Measurements from ENCODE around the gene FAM149A. TPM values are rescaled to one million over a fixed set of nuclear protein-coding genes. Genes with fewer than 3 reads are reported as not detected.

Gene FAM149A
- total RNA-seq, 1 experiment from 2014 or later: 6.6 TPM

GRCh38 chr4:186128842-186129241, 24.3 kb downstream of the FAM149A start:
- peaks cover 12% of the 10 kb centered on the region for H3K4me1 Mint-ChIP-seq (ENCODE audit: low read depth, unreplicated experiment)
- DNase-seq: no peak
- no peaks in the 10 kb centered on the region for H3K27me3 Mint-ChIP-seq (ENCODE audit: insufficient read depth, unreplicated experiment)
- intact Hi-C loops (cut with micrococcal nuclease; ENCODE audit: unreplicated experiment): no loop called here
- peaks cover 21% of the 10 kb centered on the region for H3K4me1 ChIP-seq
- BruUV-seq (replicated peaks): no TSS peak
- no peaks in the 10 kb centered on the region for H3K36me3 Mint-ChIP-seq (ENCODE audit: insufficient read depth, unreplicated experiment)
- H3K4me3 Mint-ChIP-seq (ENCODE audit: unreplicated experiment): no peak overlapping the region
- CTCF ChIA-PET: no interaction called here
- no peak for TF ChIP-seq CTCF (IDR thresholded peaks at IDR 0.05; ENCODE audit: insufficient read depth in 1 of 2, low read depth in 1 of 2, low read length in 1 of 2, severe bottlenecking in 1 of 2, unreplicated experiment in 1 of 2)
- POLR2A ChIA-PET: no interaction called here
- no peaks in the 10 kb centered on the region for H3K27me3 ChIP-seq (replicated peaks; ENCODE audit: control insufficient read depth, insufficient read depth, low read length)
- H3K36me3 ChIP-seq (ENCODE audit: control insufficient read depth, insufficient read depth, low read length): no peaks in the 10 kb centered on the region
- no peaks in the 10 kb centered on the region for H3K9me3 ChIP-seq
- H3K9me3 Mint-ChIP-seq (ENCODE audit: unreplicated experiment): no peaks in the 10 kb centered on the region
- no peak overlapping the region for H3K4me3 ChIP-seq (ENCODE audit: low read depth, low read length)
- H3K27ac Mint-ChIP-seq (ENCODE audit: unreplicated experiment): no peak overlapping the region

GRCh38 chr4:186131935-186132334, 27.4 kb downstream of the FAM149A start:
- no TSS peak for BruUV-seq (replicated peaks)
- peak overlapping the region; percentile 62 for H3K4me3 Mint-ChIP-seq (ENCODE audit: unreplicated experiment)
- no peaks in the 10 kb centered on the region for H3K36me3 ChIP-seq (ENCODE audit: control insufficient read depth, insufficient read depth, low read length)
- H3K27me3 Mint-ChIP-seq (ENCODE audit: insufficient read depth, unreplicated experiment): no peaks in the 10 kb centered on the region
- ChIA-PET CTCF (interaction anchor here (1.4 kb wide), 1 partner anchor 64 kb away, joined by 12 read pairs; the partner anchor contains the start of gene TLR3), POLR2A (no interaction called here)
- H3K9me3 ChIP-seq: no peaks in the 10 kb centered on the region
- no peak for TF ChIP-seq CTCF (IDR thresholded peaks at IDR 0.05; ENCODE audit: insufficient read depth in 1 of 2, low read depth in 1 of 2, low read length in 1 of 2, severe bottlenecking in 1 of 2, unreplicated experiment in 1 of 2)
- peaks cover 21% of the 10 kb centered on the region for H3K4me1 ChIP-seq
- no peaks in the 10 kb centered on the region for H3K27me3 ChIP-seq (replicated peaks; ENCODE audit: control insufficient read depth, insufficient read depth, low read length)
- intact Hi-C loops (cut with micrococcal nuclease; ENCODE audit: unreplicated experiment): loop anchor here (2.0 kb wide), 1 partner anchor 27 kb away; the partner anchor contains the start of gene FAM149A
- H3K27ac Mint-ChIP-seq (ENCODE audit: unreplicated experiment): peak overlapping the region; percentile 62
- H3K4me3 ChIP-seq (ENCODE audit: low read depth, low read length): no peak overlapping the region
- H3K4me1 Mint-ChIP-seq (ENCODE audit: low read depth, unreplicated experiment): peaks cover 12% of the 10 kb centered on the region
- no peaks in the 10 kb centered on the region for H3K36me3 Mint-ChIP-seq (ENCODE audit: insufficient read depth, unreplicated experiment)
- no peaks in the 10 kb centered on the region for H3K9me3 Mint-ChIP-seq (ENCODE audit: unreplicated experiment)
- no peak for DNase-seq

- Mint-ChIP-seq H3K9me3 (ENCODE audit: unreplicated experiment) (no peaks in the 10 kb centered on the region), H3K27ac (ENCODE audit: unreplicated experiment) (peak overlapping the region; percentile 62), H3K36me3 (ENCODE audit: insufficient read depth, unreplicated experiment) (no peaks in the 10 kb centered on the region), H3K4me3 (ENCODE audit: unreplicated experiment) (peak overlapping the region; percentile 62), H3K27me3 (ENCODE audit: insufficient read depth, unreplicated experiment) (no peaks in the 10 kb centered on the region), H3K4me1 (ENCODE audit: low read depth, unreplicated experiment) (peaks cover 12% of the 10 kb centered on the region)
- Histone ChIP-seq H3K4me1 (peaks cover 21% of the 10 kb centered on the region), H3K36me3 (ENCODE audit: control insufficient read depth, insufficient read depth, low read length) (no peaks in the 10 kb centered on the region), H3K27me3 (replicated peaks; ENCODE audit: control insufficient read depth, insufficient read depth, low read length) (no peaks in the 10 kb centered on the region), H3K4me3 (ENCODE audit: low read depth, low read length) (no peak overlapping the region), H3K9me3 (no peaks in the 10 kb centered on the region)
- BruUV-seq (replicated peaks): no TSS peak
- ChIA-PET POLR2A (no interaction called here), CTCF (interaction anchor here (0.9 to 1.4 kb wide), 4 partner anchors 27 to 94 kb away, joined by 3 to 12 read pairs (median 4); partner anchors contain the start of gene TLR3)
- peak; percentile 68 to 72 for DNase-seq
- TF ChIP-seq CTCF (IDR thresholded peaks at IDR 0.05; ENCODE audit: insufficient read depth in 1 of 2, low read depth in 1 of 2, low read length in 1 of 2, severe bottlenecking in 1 of 2, unreplicated experiment in 1 of 2): peak; percentile 31 to 61
- intact Hi-C loops (cut with micrococcal nuclease; ENCODE audit: unreplicated experiment): loop anchor here (1.0 to 2.0 kb wide), 2 partner anchors 28 to 64 kb away; partner anchors contain the start of gene FAM149A
These were observed 28.2 kb downstream of the FAM149A start for GRCh38 chr4:186132577-186133242.
